Astrocyte of the cerebellum (primary cell): ENCODE data around the gene C11orf65.
"Not testable (repeated sequence)": the region's sequence is repeated elsewhere in the genome, so short reads cannot be mapped to it uniquely, and the experiment has no call there.

Experiments
- DNase-seq: peaks from one replicate; pipeline ENCODE4 v3.0.0-alpha.2; 2011; ENCODE audit warnings: low read depth
- H3K4me3 ChIP-seq: 2 replicates; pipeline ENCODE4 v1.5.1; 2011; ENCODE audit warnings: mild to moderate bottlenecking, low read depth, low read length, moderate library complexity
- CTCF ChIP-seq: IDR thresholded peaks from 2 replicates; pipeline ENCODE4 v1.5.1; 2012; ENCODE audit warnings: low read length, low read depth, moderate library complexity, mild to moderate bottlenecking; ENCODE audit errors: missing control alignments
- in situ Hi-C: cut with HindIII; loops from 2 replicates; pipeline ENCODE4 v1.10.0; 2017; ENCODE audit warnings: low sequenced_read_pairs

The C11orf65 gene

GRCh38 chr11:108388576-108388975 is 78.8 kb downstream of the C11orf65 start:
- no peak overlapping the region for H3K4me3 ChIP-seq
- no peak for TF ChIP-seq CTCF
- in situ Hi-C loops, result no loop called here
- DNase-seq, result no peak

GRCh38 chr11:108373505-108373904 is 93.8 kb downstream of the C11orf65 start:
- in situ Hi-C loops, DNase-seq: not testable (repeated sequence)

GRCh38 chr11:108370990-108371389 is 96.3 kb downstream of the C11orf65 start:
- no peak for TF ChIP-seq CTCF
- in situ Hi-C loops, result no loop called here
- no peak overlapping the region for H3K4me3 ChIP-seq
- DNase-seq, result no peak

More at GRCh38 chr11:108373505-108373904, 93.8 kb downstream of the C11orf65 start:
- not testable (repeated sequence) for H3K4me3 ChIP-seq

GRCh38 chr11:108370315-108370714 is 97.0 kb downstream of the C11orf65 start:
- in situ Hi-C loops, result no loop called here
- H3K4me3 ChIP-seq, result no peak overlapping the region
- TF ChIP-seq CTCF, result no peak
- no peak for DNase-seq

GRCh38 chr11:108369064-108369463 is 98.3 kb downstream of the C11orf65 start:
- no peak overlapping the region for H3K4me3 ChIP-seq
- no peak for TF ChIP-seq CTCF
- in situ Hi-C loops, result no loop called here
- no peak for DNase-seq

- no peak for DNase-seq
- in situ Hi-C loops, result no loop called here
- no peak for TF ChIP-seq CTCF
- H3K4me3 ChIP-seq, result no peak overlapping the region
These were observed 99.2 kb downstream of the C11orf65 start for GRCh38 chr11:108368134-108368533.

GRCh38 chr11:108364159-108364558 is 103.2 kb downstream of the C11orf65 start:
- no peak for TF ChIP-seq CTCF
- in situ Hi-C loops, result no loop called here
- H3K4me3 ChIP-seq, result no peak overlapping the region
- no peak for DNase-seq
